ENCODE results near the gene VMAC.

The VMAC gene

GRCh38 chr19:5951338-5951861 is 46.7 kb downstream of the VMAC start:
- DNase-seq (ENCODE audit: low read depth in 2 of 3, low spot score in 2 of 3), result no peak

- no peak for DNase-seq (ENCODE audit: low read depth in 2 of 3, low spot score in 2 of 3)
Measured at GRCh38 chr19:5952193-5953029, 47.7 kb downstream of the VMAC start.

GRCh38 chr19:5953030-5953589 is 48.4 kb downstream of the VMAC start:
- DNase-seq (ENCODE audit: low read depth in 2 of 3, low spot score in 2 of 3), result no peak

GRCh38 chr19:5953680-5954213 is 49.1 kb downstream of the VMAC start:
- DNase-seq (ENCODE audit: low read depth in 2 of 3, low spot score in 2 of 3), result no peak

- DNase-seq (ENCODE audit: low read depth in 2 of 3, low spot score in 2 of 3), result no peak
Measured at GRCh38 chr19:5954293-5954692, 49.6 kb downstream of the VMAC start.

- no peak for DNase-seq (ENCODE audit: low read depth in 2 of 3, low spot score in 2 of 3)
Measured at GRCh38 chr19:5955636-5955935, 50.9 kb downstream of the VMAC start.

GRCh38 chr19:5956323-5956722 is 51.7 kb downstream of the VMAC start:
- DNase-seq (ENCODE audit: low read depth in 2 of 3, low spot score in 2 of 3), result no peak

GRCh38 chr19:5956728-5957127 is 52.1 kb downstream of the VMAC start:
- DNase-seq (ENCODE audit: low read depth in 2 of 3, low spot score in 2 of 3), result no peak

GRCh38 chr19:5957170-5957569 is 52.5 kb downstream of the VMAC start:
- DNase-seq (ENCODE audit: low read depth in 2 of 3, low spot score in 2 of 3), result no peak

- DNase-seq (ENCODE audit: low read depth in 2 of 3, low spot score in 2 of 3), result no peak
Measured at GRCh38 chr19:5958074-5958850, 53.6 kb downstream of the VMAC start.

GRCh38 chr19:5958851-5959122 is 54.1 kb downstream of the VMAC start:
- no peak for DNase-seq (ENCODE audit: low read depth in 2 of 3, low spot score in 2 of 3)

GRCh38 chr19:5959260-5960004 is 54.8 kb downstream of the VMAC start:
- no peak for DNase-seq (ENCODE audit: low read depth in 2 of 3, low spot score in 2 of 3)

All from activated CD8-positive, alpha-beta memory T cell treated with anti-CD3 and anti-CD28 coated beads for 48 hours (primary cell).